NCI-H526 treated with DMSO at 0.1 percent for 48 hours (cell line): Measurements from ENCODE around the gene PTGER1.
A peak's percentile ranks its signal among the peaks of the same experiment; 100 is the strongest.
"Not testable (repeated sequence)": the region's sequence is repeated elsewhere in the genome, so short reads cannot be mapped to it uniquely, and the experiment has no call there.

Experiments
- DNase-seq: peaks from one replicate; lab custom pipeline; 2025; lab: John Stamatoyannopoulos, UW

Gene PTGER1

GRCh38 chr19:14473978-14474578, 1.1 kb downstream of the PTGER1 start:
- DNase-seq: no peak

DNA sequence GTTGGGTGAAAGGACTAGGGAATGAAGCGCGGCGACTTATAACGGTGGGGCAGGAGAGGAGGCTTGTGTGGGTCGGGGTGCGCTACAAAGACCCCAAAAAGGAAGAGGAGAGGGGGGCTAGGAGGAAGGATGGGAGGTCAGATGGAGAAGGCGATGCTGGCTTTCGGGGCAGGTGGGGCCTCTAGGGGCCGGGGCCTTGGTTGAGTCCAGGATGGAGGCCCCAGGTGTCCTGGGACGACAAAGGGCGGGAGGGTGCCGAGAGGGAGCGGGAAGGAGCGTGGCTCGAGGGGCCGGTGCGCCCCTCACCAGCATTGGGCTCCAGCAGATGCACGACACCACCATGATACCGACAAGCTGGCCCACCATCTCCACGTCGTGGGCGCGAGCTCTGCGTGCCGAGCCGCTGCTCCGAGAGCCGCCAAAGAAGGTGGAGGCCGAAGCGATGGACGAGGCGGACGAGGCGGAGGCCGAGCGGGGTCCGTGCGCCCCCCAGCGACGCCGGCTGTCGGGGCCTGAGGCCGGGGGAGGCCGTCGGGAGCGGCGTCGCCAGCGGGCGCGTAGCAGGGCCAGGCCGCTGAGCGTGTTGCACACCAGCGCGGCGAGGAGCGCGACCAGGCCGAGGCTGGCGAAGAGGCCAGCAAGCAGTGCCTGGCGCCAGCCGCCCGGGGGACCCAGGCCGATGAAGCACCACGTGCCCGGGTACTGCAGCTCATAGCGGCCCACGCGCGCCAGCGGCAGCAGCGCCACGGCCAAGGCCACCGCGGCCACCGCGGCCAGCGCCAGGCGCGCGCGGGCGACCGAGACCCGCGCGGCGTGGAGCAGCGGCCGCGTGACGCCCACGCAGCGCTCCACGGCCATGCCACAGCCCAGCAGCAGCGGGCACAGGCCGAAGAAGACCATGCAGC, 1.8 kb downstream of the PTGER1 start:
- DNase-seq: no peak

DNA sequence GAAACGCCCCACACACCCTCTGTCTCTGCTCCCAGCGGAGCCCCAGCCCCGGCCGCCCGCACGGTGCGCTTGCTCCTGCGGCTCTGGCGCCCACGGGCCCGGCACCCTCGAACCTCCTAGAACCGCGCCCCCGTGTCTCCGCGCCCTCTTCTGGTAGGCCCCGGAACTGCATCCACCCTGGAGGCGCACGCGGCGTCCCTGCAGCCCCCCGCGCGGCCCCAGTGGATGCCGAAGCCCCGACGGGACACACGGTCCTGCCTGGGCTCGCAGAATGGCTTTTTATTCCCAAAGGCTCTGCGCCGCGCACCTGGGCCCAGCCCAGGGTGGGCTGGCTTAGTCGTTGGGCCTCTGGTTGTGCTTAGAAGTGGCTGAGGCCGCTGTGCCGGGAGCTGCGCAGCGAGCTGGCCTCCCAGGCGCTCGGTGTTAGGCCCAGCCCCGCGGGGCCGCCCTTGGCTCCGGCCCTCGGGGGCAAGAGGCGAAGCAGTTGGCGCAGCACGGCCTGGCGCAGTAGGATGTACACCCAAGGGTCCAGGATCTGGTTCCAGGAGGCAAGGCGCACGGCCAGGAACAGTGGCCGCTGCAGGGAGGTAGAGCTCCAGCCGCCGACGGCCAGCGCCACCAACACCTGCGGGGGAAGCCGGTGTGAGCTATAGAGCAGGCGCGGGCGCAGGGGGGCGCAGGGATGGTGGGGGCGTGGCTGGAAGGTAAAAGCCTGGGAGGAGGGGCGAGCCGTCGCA, 2.8 kb downstream of the PTGER1 start:
- peak; percentile 6 for DNase-seq

- no peak for DNase-seq
Observed at GRCh38 chr19:14471436-14472187, 3.5 kb downstream of the PTGER1 start.

DNA sequence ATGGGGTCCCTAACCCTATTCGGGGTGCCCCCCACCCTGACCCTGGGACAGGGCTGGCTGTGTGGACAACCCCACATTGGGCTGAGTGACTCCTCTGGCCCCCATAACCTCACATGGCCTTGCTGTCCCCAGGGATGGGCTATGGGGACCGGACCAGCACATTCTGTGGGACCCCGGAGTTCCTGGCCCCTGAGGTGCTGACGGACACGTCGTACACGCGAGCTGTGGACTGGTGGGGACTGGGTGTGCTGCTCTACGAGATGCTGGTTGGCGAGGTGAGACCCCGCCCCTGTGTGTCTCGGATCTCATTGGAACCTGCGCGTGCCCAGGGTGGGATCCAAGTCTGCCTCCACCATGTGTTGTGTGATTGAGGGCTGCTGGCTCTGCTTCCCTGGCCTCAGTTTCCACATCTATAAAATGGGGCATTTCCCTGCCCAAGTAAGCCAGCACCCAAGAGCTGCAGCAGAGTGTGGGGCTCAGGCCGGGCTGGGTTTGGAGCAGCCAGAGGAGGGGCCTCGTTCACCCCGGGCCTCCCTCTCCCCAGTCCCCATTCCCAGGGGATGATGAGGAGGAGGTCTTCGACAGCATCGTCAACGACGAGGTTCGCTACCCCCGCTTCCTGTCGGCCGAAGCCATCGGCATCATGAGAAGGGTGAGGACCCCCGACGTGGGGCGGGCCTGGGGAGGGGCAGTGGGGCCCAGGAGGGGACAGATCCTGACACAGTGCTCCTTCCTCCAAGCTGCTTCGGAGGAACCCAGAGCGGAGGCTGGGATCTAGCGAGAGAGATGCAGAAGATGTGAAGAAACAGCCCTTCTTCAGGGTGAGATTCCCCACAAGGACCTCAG, 4.9 kb downstream of the PTGER1 start:
- DNase-seq: no peak

GRCh38 chr19:14467816-14468215, 7.3 kb downstream of the PTGER1 start:
- DNase-seq: no peak

- no peak for DNase-seq
Observed at GRCh38 chr19:14467391-14467790, 7.8 kb downstream of the PTGER1 start.

GRCh38 chr19:14463747-14464146, 11.4 kb downstream of the PTGER1 start:
- no peak for DNase-seq

DNA sequence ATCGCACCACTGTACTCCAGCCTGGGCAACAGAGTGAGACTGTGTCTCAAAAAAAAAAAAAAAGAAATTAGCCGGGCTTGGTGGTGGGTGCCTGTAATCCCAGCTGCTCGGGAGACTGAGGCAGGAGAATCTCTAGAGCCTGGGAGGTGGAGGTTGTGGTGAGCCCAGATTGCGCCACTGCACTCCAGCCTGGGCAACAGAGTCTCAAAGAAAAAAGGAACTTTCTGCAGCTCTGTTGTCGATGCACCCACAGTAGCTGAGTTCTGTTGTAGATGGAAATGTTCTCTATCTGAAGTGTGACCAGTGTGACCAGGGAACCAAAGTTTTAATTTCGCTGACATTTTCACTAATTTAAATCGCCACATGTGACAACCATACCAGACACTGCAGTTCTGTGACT, 12.8 kb downstream of the PTGER1 start:
- DNase-seq: not testable (repeated sequence)

DNA sequence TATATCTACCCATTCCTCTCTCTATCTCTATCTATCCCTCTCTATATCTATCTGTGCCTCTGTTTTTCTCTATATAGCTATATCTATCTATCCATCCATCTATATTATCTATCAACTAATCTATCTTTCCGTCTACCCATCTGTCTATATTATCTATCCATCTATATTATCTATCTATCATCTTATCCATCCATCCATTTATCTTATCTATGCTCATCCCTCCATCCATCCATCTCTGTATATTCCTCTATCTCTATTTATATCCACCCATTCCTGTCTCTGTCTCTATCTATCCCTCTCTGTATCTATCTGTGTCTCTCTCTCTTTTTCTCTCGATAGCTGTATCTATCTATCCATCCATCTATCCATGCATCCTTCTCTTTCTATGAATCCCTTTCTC, 14.2 kb downstream of the PTGER1 start:
- DNase-seq: no peak

GRCh38 chr19:14459703-14460102, 15.5 kb downstream of the PTGER1 start:
- DNase-seq: no peak

- not testable (repeated sequence) for DNase-seq
Observed at GRCh38 chr19:14452303-14452702, 22.9 kb downstream of the PTGER1 start.

GRCh38 chr19:14450876-14451275, 24.3 kb downstream of the PTGER1 start:
- no peak for DNase-seq

GRCh38 chr19:14450168-14450874, 24.8 kb downstream of the PTGER1 start:
- DNase-seq: no peak

DNA sequence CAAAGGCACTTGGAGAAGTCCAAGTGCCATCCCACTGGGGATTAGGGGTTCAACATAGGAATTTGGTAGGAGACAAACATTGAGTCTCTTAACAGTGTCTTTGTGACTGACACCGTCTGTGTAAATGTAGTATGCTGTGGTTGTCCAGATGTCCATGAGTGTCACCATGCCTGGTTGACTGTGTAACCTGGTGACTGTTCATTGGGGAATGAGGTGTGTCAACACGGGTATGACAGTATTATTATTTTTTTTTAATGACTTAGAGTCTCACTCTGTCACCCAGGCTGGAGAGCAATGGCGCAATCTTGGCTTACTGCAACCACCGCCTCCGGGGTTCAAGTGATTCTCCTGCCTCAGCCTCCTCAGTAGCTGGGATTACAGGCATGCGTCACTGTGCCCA, 25.8 kb downstream of the PTGER1 start:
- DNase-seq: no peak

DNA sequence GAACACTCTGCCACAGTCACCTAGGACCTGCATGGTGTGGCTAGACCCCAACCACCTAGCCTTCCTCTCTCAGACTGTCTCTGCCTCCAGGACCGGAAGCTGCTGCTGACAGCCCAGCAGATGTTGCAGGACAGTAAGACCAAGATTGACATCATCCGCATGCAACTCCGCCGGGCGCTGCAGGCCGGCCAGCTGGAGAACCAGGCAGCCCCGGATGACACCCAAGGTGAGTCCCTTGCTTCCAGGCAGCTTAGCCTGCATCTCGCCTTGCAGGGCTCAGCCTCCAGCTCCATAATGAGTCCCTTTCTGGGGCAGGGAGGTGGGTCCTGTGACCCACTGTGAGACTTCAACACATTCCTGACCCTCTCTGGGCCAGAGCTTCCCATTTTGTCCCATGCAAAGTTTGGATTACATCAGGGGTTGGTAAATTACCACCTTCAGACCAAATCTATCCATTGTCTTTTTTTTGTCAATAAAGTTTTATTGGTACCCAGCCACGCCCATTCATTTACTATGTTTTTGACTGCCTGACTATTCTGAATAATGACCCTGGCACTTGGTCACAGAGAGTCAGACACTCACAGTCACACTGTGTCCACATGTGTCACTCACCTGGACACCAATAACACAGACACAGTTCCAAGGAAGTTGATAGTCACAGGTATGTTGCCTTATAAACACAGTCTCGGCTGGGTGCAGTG, 28.7 kb downstream of the PTGER1 start:
- no peak for DNase-seq

GRCh38 chr19:14443632-14444216, 31.4 kb downstream of the PTGER1 start:
- no peak for DNase-seq

DNA sequence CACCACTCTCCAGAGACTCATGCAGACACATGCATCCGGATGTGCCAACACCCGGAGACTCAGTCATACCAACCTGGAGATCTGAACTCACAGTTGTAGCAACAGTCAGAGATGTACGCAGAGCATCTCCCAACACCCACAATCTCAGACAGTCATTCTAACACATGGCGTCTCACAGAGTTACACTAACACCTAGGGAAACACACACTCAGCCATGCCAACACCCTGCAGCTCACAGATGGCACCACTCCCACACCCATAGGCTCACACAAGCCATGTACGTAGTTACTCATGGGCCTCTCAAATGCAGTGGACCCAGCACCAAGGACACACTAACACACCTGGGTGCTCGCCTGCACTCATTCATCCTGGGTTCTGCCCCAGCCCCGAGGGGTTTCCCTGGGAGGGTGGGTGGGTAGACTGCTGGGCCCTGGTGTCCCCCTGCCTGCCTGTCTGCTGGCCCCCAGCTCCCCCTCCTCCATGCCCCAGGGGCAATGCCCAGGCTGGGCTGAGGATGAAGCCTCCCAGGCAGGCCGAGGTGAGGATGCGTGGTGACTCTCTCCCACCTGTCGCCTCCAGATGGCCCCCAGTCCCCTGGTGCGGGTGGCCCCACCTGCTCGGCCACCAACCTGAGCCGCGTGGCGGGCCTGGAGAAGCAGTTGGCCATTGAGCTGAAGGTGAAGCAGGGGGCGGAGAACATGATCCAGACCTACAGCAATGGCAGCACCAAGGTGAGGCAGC, 32.1 kb downstream of the PTGER1 start:
- DNase-seq: no peak
